Lower leg skin (tissue), 3 donors: ENCODE data around the gene B3GAT2.

Experiments
- POLR2A ChIP-seq, 2 donors: fragments of 450-650 bp; IDR thresholded peaks; one replicate each; pipeline ENCODE4 v1.6.1; 2016 to 2017; ENCODE audit warnings: antibody characterized with exemption in 2 of 2, mild to moderate bottlenecking in 1 of 2, moderate library complexity in 1 of 2
- TF ChIP-seq, protein P1 (sequence below), 3 donors: fragments of 450-650 bp; IDR thresholded peaks; one replicate each; pipeline ENCODE4 v1.5.1; 2016; ENCODE audit warnings: antibody characterized with exemption in 3 of 3, mild to moderate bottlenecking in 3 of 3, moderate library complexity in 2 of 3

GRCh38 chr6:70823651-70824050 lies 133.2 kb downstream of the B3GAT2 start:
- TF ChIP-seq, protein P1, sequence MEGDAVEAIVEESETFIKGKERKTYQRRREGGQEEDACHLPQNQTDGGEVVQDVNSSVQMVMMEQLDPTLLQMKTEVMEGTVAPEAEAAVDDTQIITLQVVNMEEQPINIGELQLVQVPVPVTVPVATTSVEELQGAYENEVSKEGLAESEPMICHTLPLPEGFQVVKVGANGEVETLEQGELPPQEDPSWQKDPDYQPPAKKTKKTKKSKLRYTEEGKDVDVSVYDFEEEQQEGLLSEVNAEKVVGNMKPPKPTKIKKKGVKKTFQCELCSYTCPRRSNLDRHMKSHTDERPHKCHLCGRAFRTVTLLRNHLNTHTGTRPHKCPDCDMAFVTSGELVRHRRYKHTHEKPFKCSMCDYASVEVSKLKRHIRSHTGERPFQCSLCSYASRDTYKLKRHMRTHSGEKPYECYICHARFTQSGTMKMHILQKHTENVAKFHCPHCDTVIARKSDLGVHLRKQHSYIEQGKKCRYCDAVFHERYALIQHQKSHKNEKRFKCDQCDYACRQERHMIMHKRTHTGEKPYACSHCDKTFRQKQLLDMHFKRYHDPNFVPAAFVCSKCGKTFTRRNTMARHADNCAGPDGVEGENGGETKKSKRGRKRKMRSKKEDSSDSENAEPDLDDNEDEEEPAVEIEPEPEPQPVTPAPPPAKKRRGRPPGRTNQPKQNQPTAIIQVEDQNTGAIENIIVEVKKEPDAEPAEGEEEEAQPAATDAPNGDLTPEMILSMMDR (IDR thresholded peaks at IDR 0.05): no peak
- no peak for TF ChIP-seq POLR2A (IDR thresholded peaks at IDR 0.05)
